H1 (cell line): ENCODE data around the gene RSU1. TPM values are rescaled to one million over a fixed set of nuclear protein-coding genes. Genes with fewer than 3 reads are reported as not detected.

Experiments used
- CTCF ChIA-PET: fragments of 300-600 bp; sonication (Branson Sonifier 250); formaldehyde crosslinking; loops from one replicate; lab custom pipeline; 2021; ENCODE audit not compliant: partially characterized antibody; lab: Charles Lee
- POLR2A ChIA-PET: fragments of 300-600 bp; sonication (Branson Sonifier 250); formaldehyde crosslinking; loops from one replicate; lab custom pipeline; 2021; ENCODE audit warnings: inconsistent platforms; ENCODE audit not compliant: partially characterized antibody; lab: Charles Lee
- DNase-seq, 2 experiments: peaks; one replicate each; pipeline versions ENCODE4 v3.0.0 to v3.0.0-alpha.2; 2010 to 2022; ENCODE audit warnings: low spot score in 2 of 2, low read depth in 1 of 2, mixed read lengths in 1 of 2
- FAIRE-seq: peaks from 2 replicates; lab custom pipeline; 2011; peaks lifted over from hg19 to GRCh38; lab: Jason Lieb, UNC
- H2AFZ ChIP-seq: 2 replicates; pipeline ENCODE4 v1.8.1; 2012; ENCODE audit warnings: low read length, inconsistent platforms
- H2AK5ac ChIP-seq: 2 replicates; pipeline ENCODE4 v1.6.1; 2013; ENCODE audit warnings: low read depth, low read length
- H2BK120ac ChIP-seq: replicated peaks from 2 replicates; pipeline ENCODE3; 2013; ENCODE audit warnings: low read depth, low read length, inconsistent platforms
- H2BK12ac ChIP-seq: 2 replicates; pipeline ENCODE4 v1.6.1; 2013; ENCODE audit warnings: low read depth, low read length
- H2BK15ac ChIP-seq: 2 replicates; pipeline ENCODE4 v1.6.1; 2013; ENCODE audit warnings: low read length
- H2BK20ac ChIP-seq: 2 replicates; pipeline ENCODE4 v1.6.1; 2013; ENCODE audit warnings: low read length
- H2BK5ac ChIP-seq: 2 replicates; pipeline ENCODE4 v1.6.1; 2013; ENCODE audit warnings: low read depth, low read length
- H3K14ac ChIP-seq: 2 replicates; pipeline ENCODE4 v1.6.1; 2013; ENCODE audit warnings: inconsistent platforms; ENCODE audit not compliant: insufficient read length
- H3K18ac ChIP-seq: 2 replicates; pipeline ENCODE4 v1.6.1; 2013; ENCODE audit warnings: low read length; ENCODE audit errors: extremely low read depth
- H3K23ac ChIP-seq: 2 replicates; pipeline ENCODE4 v1.6.1; 2013; ENCODE audit warnings: inconsistent platforms; ENCODE audit not compliant: insufficient read length
- H3K23me2 ChIP-seq: 2 replicates; pipeline ENCODE4 v1.6.1; 2013; ENCODE audit warnings: low read depth, low read length
- H3K27ac ChIP-seq: 2 replicates; pipeline ENCODE4 v1.6.1; 2011; ENCODE audit warnings: low read depth, low read length, inconsistent platforms
- H3K27me3 ChIP-seq, 4 experiments: replicated peaks in 1 of 4; 1 replicate in 1 of 4; 2 replicates in 3 of 4; pipeline versions ENCODE4 v1.6.1 to v1.8.1; 2011 to 2013; ENCODE audit warnings: low read length in 3 of 4, mild to moderate bottlenecking in 3 of 4, inconsistent platforms in 2 of 4, mixed read lengths in 2 of 4, moderate library complexity in 1 of 4; ENCODE audit not compliant: control insufficient read depth in 3 of 4, insufficient read depth in 3 of 4; ENCODE audit errors: extremely low read depth in 1 of 4
- H3K36me3 ChIP-seq, 4 experiments: 2 replicates each; pipeline versions ENCODE4 v1.6.1 to v1.8.1; 2011 to 2013; ENCODE audit warnings: mild to moderate bottlenecking in 4 of 4, low read length in 3 of 4, moderate library complexity in 2 of 4, control low read depth in 1 of 4, inconsistent platforms in 1 of 4; ENCODE audit not compliant: insufficient read depth in 4 of 4, control insufficient read depth in 2 of 4
- H3K4ac ChIP-seq: replicated peaks from 2 replicates; pipeline ENCODE3; 2013; ENCODE audit warnings: low read length, low read depth, mixed read lengths, inconsistent platforms; ENCODE audit not compliant: insufficient read length
- H3K4me1 ChIP-seq, 4 experiments: replicated peaks in 1 of 4; 1 replicate in 1 of 4; 2 replicates in 3 of 4; pipeline versions ENCODE4 v1.6.1 to v1.8.1; 2011 to 2013; ENCODE audit warnings: low read length in 3 of 4, inconsistent platforms in 2 of 4, mixed read lengths in 1 of 4; ENCODE audit not compliant: insufficient read depth in 4 of 4, control insufficient read depth in 3 of 4
- H3K4me2 ChIP-seq, 2 experiments: 2 replicates each; pipeline versions ENCODE4 v1.6.1 to v1.8.1; 2011 to 2013; ENCODE audit warnings: low read depth in 2 of 2, low read length in 2 of 2, control low read depth in 1 of 2, inconsistent platforms in 1 of 2, mild to moderate bottlenecking in 1 of 2; ENCODE audit not compliant: insufficient read depth in 1 of 2
- H3K4me3 ChIP-seq, 4 experiments: fragments of 200-600, 300-600 bp in 1 of 4; sonication (generic), shearing (Covaris generic), sonication (Bioruptor Twin) in 1 of 4; 2 replicates each; pipeline versions ENCODE4 v1.5.1 to v1.8.1; 2011 to 2016; ENCODE audit warnings: low read length in 4 of 4, low read depth in 3 of 4, control low read depth in 2 of 4, inconsistent platforms in 2 of 4, mild to moderate bottlenecking in 2 of 4, mixed read lengths in 1 of 4, moderate library complexity in 1 of 4; ENCODE audit not compliant: insufficient read depth in 2 of 4; ENCODE audit errors: extremely low read depth in 1 of 4
- H3K56ac ChIP-seq: replicated peaks from 2 replicates; pipeline ENCODE3; 2013; ENCODE audit warnings: low read depth, mild to moderate bottlenecking, mixed read lengths, low read length, inconsistent platforms; ENCODE audit not compliant: insufficient read length
- H3K79me1 ChIP-seq: 2 replicates; pipeline ENCODE4 v1.6.1; 2013; ENCODE audit warnings: low read depth, low read length, control low read depth
- H3K79me2 ChIP-seq, 2 experiments: 2 replicates each; pipeline versions ENCODE4 v1.6.1 to v1.8.1; 2012 to 2013; ENCODE audit warnings: low read length in 2 of 2, mild to moderate bottlenecking in 2 of 2, inconsistent platforms in 1 of 2; ENCODE audit not compliant: insufficient read depth in 2 of 2, control insufficient read depth in 1 of 2
- H3K9ac ChIP-seq, 4 experiments: replicated peaks in 1 of 4; 1 replicate in 1 of 4; 2 replicates in 3 of 4; pipeline versions ENCODE4 v1.6.1 to v1.8.1; 2011 to 2013; ENCODE audit warnings: low read depth in 3 of 4, low read length in 3 of 4, control low read depth in 2 of 4, mild to moderate bottlenecking in 2 of 4, moderate library complexity in 2 of 4, inconsistent platforms in 1 of 4; ENCODE audit errors: extremely low read depth in 1 of 4
- H3K9me3 ChIP-seq, 2 experiments: 2 replicates each; pipeline versions ENCODE4 v1.6.1 to v1.8.1; 2012 to 2013; ENCODE audit warnings: mild to moderate bottlenecking in 2 of 2, moderate library complexity in 2 of 2, control low read depth in 1 of 2, inconsistent platforms in 1 of 2, low read depth in 1 of 2, low read length in 1 of 2, mixed read lengths in 1 of 2; ENCODE audit not compliant: insufficient read depth in 2 of 2
- H4K20me1 ChIP-seq, 2 experiments: replicated peaks in 1 of 2; 2 replicates each; pipeline versions ENCODE3 to v1.8.1; 2011 to 2013; ENCODE audit warnings: inconsistent platforms in 2 of 2, low read length in 2 of 2, mild to moderate bottlenecking in 1 of 2; ENCODE audit not compliant: insufficient read depth in 2 of 2, control insufficient read depth in 1 of 2
- H4K5ac ChIP-seq: 2 replicates; pipeline ENCODE4 v1.6.1; 2013; ENCODE audit warnings: low read length, low read depth, mixed read lengths, inconsistent platforms; ENCODE audit not compliant: insufficient read length
- H4K8ac ChIP-seq: 2 replicates; pipeline ENCODE4 v1.8.0; 2013; ENCODE audit warnings: mild to moderate bottlenecking, moderate library complexity, low read length, inconsistent platforms; ENCODE audit not compliant: insufficient read depth; ENCODE audit errors: extremely low read depth
- H4K91ac ChIP-seq: replicated peaks from 2 replicates; pipeline ENCODE3; 2013; ENCODE audit warnings: low read length, mixed read lengths, inconsistent platforms; ENCODE audit not compliant: insufficient read length
- ATF3 ChIP-seq: IDR thresholded peaks from 2 replicates; pipeline ENCODE4 v1.6.1; 2011; ENCODE audit warnings: low read depth, mild to moderate bottlenecking, low read length; ENCODE audit not compliant: insufficient read depth
- BCL11A ChIP-seq, 2 experiments: IDR thresholded peaks; one replicate each; pipeline ENCODE4 v1.6.1; 2011; ENCODE audit warnings: low read depth in 2 of 2, low read length in 2 of 2, mild to moderate bottlenecking in 2 of 2
- CHD2 ChIP-seq: IDR thresholded peaks from 2 replicates; pipeline ENCODE4 v1.6.1; 2012; ENCODE audit warnings: low read length, improper control_type of control experiment
- EP300 ChIP-seq, 2 experiments: IDR thresholded peaks; 1 replicate in 1 of 2; 2 replicates in 1 of 2; pipeline ENCODE4 v1.6.1; 2011 to 2012; ENCODE audit warnings: low read depth in 2 of 2, low read length in 2 of 2, mild to moderate bottlenecking in 2 of 2, borderline replicate concordance in 1 of 2, inconsistent platforms in 1 of 2, moderate library complexity in 1 of 2
- JUN ChIP-seq: IDR thresholded peaks from 2 replicates; pipeline ENCODE4 v1.6.1; 2011; ENCODE audit warnings: low read depth, mild to moderate bottlenecking, improper control_type of control experiment, low read length
- RFX5 ChIP-seq: IDR thresholded peaks from 2 replicates; pipeline ENCODE4 v1.6.1; 2011; ENCODE audit warnings: low read depth, low read length, improper control_type of control experiment, borderline replicate concordance
- SP4 ChIP-seq: IDR thresholded peaks from 2 replicates; pipeline ENCODE4 v1.6.1; 2012; ENCODE audit warnings: low read length, inconsistent platforms
- SUZ12 ChIP-seq: fragments of 200-600 bp; sonication (generic); IDR thresholded peaks from 2 replicates; pipeline ENCODE4 v1.6.1; 2012; ENCODE audit warnings: mild to moderate bottlenecking, inconsistent platforms, low read length, moderate library complexity, mixed read lengths
- TCF12 ChIP-seq: IDR thresholded peaks from 2 replicates; pipeline ENCODE4 v1.6.1; 2011; ENCODE audit warnings: low read depth, mild to moderate bottlenecking, low read length
- TEAD4 ChIP-seq: IDR thresholded peaks from 2 replicates; pipeline ENCODE4 v1.6.1; 2012; ENCODE audit warnings: low read depth, low read length, inconsistent platforms, mixed read lengths
- USF2 ChIP-seq: IDR thresholded peaks from 2 replicates; pipeline ENCODE4 v1.6.1; 2011; ENCODE audit warnings: low read length, improper control_type of control experiment
- WGBS, 2 experiments: shearing (Covaris generic) in 1 of 2; methylation state at CpG; one replicate each; pipeline versions ENCODE4 v1.1.6 to v1.1.7; 2013 to 2015; ENCODE audit warnings: low lambda C conversion rate in 2 of 2, mixed read lengths in 2 of 2, inconsistent platforms in 1 of 2, low coverage in 1 of 2, missing lambda C conversion rate in 1 of 2; ENCODE audit not compliant: insufficient replicate concordance in 2 of 2, insufficient coverage in 1 of 2, insufficient read length in 1 of 2; ENCODE audit errors: extremely low coverage in 1 of 2, missing lambda C conversion rate in 1 of 2; 5-methylcytosine and 5-hydroxymethylcytosine counted together
- polyA plus RNA-seq, 7 experiments: library from polyadenylated mRNA; depleted of rRNA in 3 of 7; stranded (reverse) in 5 of 7; unstranded in 2 of 7; fragments of >200 nt in 5 of 7; fragments of 200-250 nt in 2 of 7; gene quantifications; 1 replicate in 5 of 7; 2 replicates in 1 of 7; 4 replicates in 1 of 7; pipeline versions ENCODE4 v1.2.1 to v1.2.3, GENCODE V29; 2011 to 2013; ENCODE audit warnings: missing spikeins in 2 of 7, mixed read lengths in 2 of 7
- total RNA-seq: library from RNA; stranded (reverse); fragmentation: NEBNext Ultra II Directional; extraction: Animal tissue kit (Norgen Biotek cat#: 25700); gene quantifications from 2 replicates; pipeline ENCODE4 v1.2.1, GENCODE V29; 2021

The RSU1 gene
- total and polyA plus RNA-seq, 2 of the 8 experiments (the other 6 are each of a cell fraction or from before 2014, with no cell fraction given): 50.0 to 68.2 TPM

- Histone ChIP-seq H3K23ac (no peak overlapping the region), H3K27me3 (no peaks in the 10 kb centered on the region), H4K5ac (no peak overlapping the region), H2AK5ac (no peak overlapping the region), H3K4me3 (peak overlapping the region in 1 of 4 experiments; percentile 44; a peak in 1 of 8 replicates), H3K9ac (0 out of 7 replicates have a peak overlapping the region, but pooled peaks of 1 of the 4 experiments have one; percentile 32), H4K8ac (no peak overlapping the region), H2AFZ (no peak overlapping the region), H3K14ac (no peak overlapping the region), H2BK5ac (no peak overlapping the region), H2BK20ac (no peak overlapping the region), H4K20me1 (no peaks in the 10 kb centered on the region), H3K18ac (no peak overlapping the region), H3K9me3 (no peaks in the 10 kb centered on the region), H2BK120ac (no peak overlapping the region), H3K56ac (no peak overlapping the region), H3K79me1 (no peaks in the 10 kb centered on the region), H3K36me3 (no peaks in the 10 kb centered on the region), H3K23me2 (no peaks in the 10 kb centered on the region), H4K91ac (no peak overlapping the region), H3K79me2 (no peaks in the 10 kb centered on the region), H3K4me1 (peaks cover 4 to 21% (median 12%) of the 10 kb centered on the region in 4 experiments; a peak in 5 of 7 replicates), H2BK15ac (no peak overlapping the region), H2BK12ac (no peak overlapping the region), H3K27ac (no peak overlapping the region), H3K4me2 (peak overlapping the region; percentile 48 to 64; a peak in 2 of 4 replicates), H3K4ac (no peak overlapping the region)
- WGBS, 2 experiments: 86% methylated on average over 7 of the region's 7 CpGs; no CpG with 5 or more reads in 1 of the 2 experiments
- POLR2A ChIA-PET: interaction anchor here (1.2 kb wide), 1 partner anchor 25 kb away, joined by 3 read pairs; no protein-coding TSS in a partner anchor
- no peak for DNase-seq
- CTCF ChIA-PET: interaction anchor here (0.6 to 3.4 kb wide), 5 partner anchors 13 to 340 kb away, joined by 3 to 12 read pairs (median 3); no protein-coding TSS in a partner anchor
- FAIRE-seq: no peak
- TF ChIP-seq USF2 (no peak), CHD2 (no peak), ATF3 (no peak), SUZ12 (no peak), BCL11A (IDR thresholded peaks at IDR 0.05; ENCODE audit: low read depth in 2 of 2, low read length in 2 of 2) (no peak), SP4 (no peak), EP300 (IDR thresholded peaks at IDR 0.05; ENCODE audit: borderline replicate concordance in 1 of 2, low read depth in 2 of 2, low read length in 2 of 2) (no peak), JUN (no peak), TCF12 (no peak), TEAD4 (no peak), RFX5 (no peak)
Measured at GRCh38 chr10:16866541-16867275, 49.5 kb upstream of the RSU1 start.
